ENCODE data around the gene ANKRD36.
"Not testable (repeated sequence)": the region's sequence is repeated elsewhere in the genome, so short reads cannot be mapped to it uniquely, and the experiment has no call there.

ANKRD36 gene

GRCh38 chr2:97113882-97114255 lies 916 bp downstream of the ANKRD36 start:
- not testable (repeated sequence) for H3K4me1 ChIP-seq (ENCODE audit: control insufficient read depth, insufficient read depth, low read depth, low read length); H4K91ac ChIP-seq (ENCODE audit: low read length); H3K14ac ChIP-seq (ENCODE audit: low read length in 2 of 2); H3K27me3 ChIP-seq (ENCODE audit: control insufficient read depth in 1 of 2, insufficient read depth in 1 of 2, low read length in 2 of 2); H2BK120ac ChIP-seq (ENCODE audit: low read depth, low read length); H4K8ac ChIP-seq (ENCODE audit: low read length); H3K18ac ChIP-seq (ENCODE audit: low read depth in 1 of 2, low read length in 2 of 2); H3K79me1 ChIP-seq (replicated peaks; ENCODE audit: low read length, poor library complexity, severe bottlenecking); H3K9me3 ChIP-seq (ENCODE audit: control insufficient read depth, low read length); H3K4ac ChIP-seq (ENCODE audit: low read depth in 1 of 2, low read length in 2 of 2); H2BK12ac ChIP-seq (ENCODE audit: low read length in 2 of 2); H3K23ac ChIP-seq (ENCODE audit: low read length in 2 of 2); H3K36me3 ChIP-seq (ENCODE audit: control insufficient read depth in 1 of 2, insufficient read depth in 2 of 2, low read depth in 1 of 2, low read length in 2 of 2); H2AK5ac ChIP-seq (ENCODE audit: low read length, severe bottlenecking); DNase-seq; H2BK5ac ChIP-seq (ENCODE audit: low read depth, low read length, poor library complexity, severe bottlenecking); H2BK15ac ChIP-seq (ENCODE audit: low read depth, poor library complexity, severe bottlenecking)
- H3K4me3 ChIP-seq (ENCODE audit: insufficient read depth in 1 of 2, low read depth in 1 of 2, low read length in 2 of 2), result peak overlapping the region; percentile 67 to 82
- peak overlapping the region; percentile 68 for H3K4me2 ChIP-seq (ENCODE audit: low read length, poor library complexity, severe bottlenecking)
- peak overlapping the region; percentile 71 for H3K27ac ChIP-seq (ENCODE audit: low read length, poor library complexity, severe bottlenecking)
- 3% methylated on average over 5 of the region's 18 CpGs for WGBS
- H3K9ac ChIP-seq (ENCODE audit: low read length), result peak overlapping the region; percentile 90
- peak overlapping the region; percentile 27 for H2AFZ ChIP-seq (ENCODE audit: low read depth, low read length)

- H3K23ac ChIP-seq (ENCODE audit: low read length in 2 of 2); H2AFZ ChIP-seq (ENCODE audit: low read depth, low read length); H3K79me1 ChIP-seq (replicated peaks; ENCODE audit: low read length, poor library complexity, severe bottlenecking); H3K4me3 ChIP-seq (ENCODE audit: insufficient read depth in 1 of 2, low read depth in 1 of 2, low read length in 2 of 2); H2AK5ac ChIP-seq (ENCODE audit: low read length, severe bottlenecking); H3K36me3 ChIP-seq (ENCODE audit: control insufficient read depth in 1 of 2, insufficient read depth in 2 of 2, low read depth in 1 of 2, low read length in 2 of 2); H3K14ac ChIP-seq (ENCODE audit: low read length in 2 of 2); DNase-seq; H3K4me2 ChIP-seq (ENCODE audit: low read length, poor library complexity, severe bottlenecking); H4K91ac ChIP-seq (ENCODE audit: low read length); H2BK120ac ChIP-seq (ENCODE audit: low read depth, low read length); H2BK15ac ChIP-seq (ENCODE audit: low read depth, poor library complexity, severe bottlenecking); H3K4ac ChIP-seq (ENCODE audit: low read depth in 1 of 2, low read length in 2 of 2); H3K27me3 ChIP-seq (ENCODE audit: control insufficient read depth in 1 of 2, insufficient read depth in 1 of 2, low read length in 2 of 2); H2BK12ac ChIP-seq (ENCODE audit: low read length in 2 of 2); H3K9ac ChIP-seq (ENCODE audit: low read length); H3K9me3 ChIP-seq (ENCODE audit: control insufficient read depth, low read length); H2BK5ac ChIP-seq (ENCODE audit: low read depth, low read length, poor library complexity, severe bottlenecking); H3K4me1 ChIP-seq (ENCODE audit: control insufficient read depth, insufficient read depth, low read depth, low read length); H3K27ac ChIP-seq (ENCODE audit: low read length, poor library complexity, severe bottlenecking); H4K8ac ChIP-seq (ENCODE audit: low read length); H3K18ac ChIP-seq (ENCODE audit: low read depth in 1 of 2, low read length in 2 of 2): not testable (repeated sequence)
- WGBS, result 100% methylated on average over 1 of the region's 2 CpGs
Measured at GRCh38 chr2:97129090-97129489, 16.1 kb downstream of the ANKRD36 start.

- H4K91ac ChIP-seq (ENCODE audit: low read length); H2BK15ac ChIP-seq (ENCODE audit: low read depth, poor library complexity, severe bottlenecking); H3K4me3 ChIP-seq (ENCODE audit: insufficient read depth in 1 of 2, low read depth in 1 of 2, low read length in 2 of 2); H4K8ac ChIP-seq (ENCODE audit: low read length); H2AK5ac ChIP-seq (ENCODE audit: low read length, severe bottlenecking); DNase-seq; H3K9ac ChIP-seq (ENCODE audit: low read length); H3K27me3 ChIP-seq (ENCODE audit: control insufficient read depth in 1 of 2, insufficient read depth in 1 of 2, low read length in 2 of 2); H3K4me2 ChIP-seq (ENCODE audit: low read length, poor library complexity, severe bottlenecking); H3K9me3 ChIP-seq (ENCODE audit: control insufficient read depth, low read length); H3K18ac ChIP-seq (ENCODE audit: low read depth in 1 of 2, low read length in 2 of 2); H3K4ac ChIP-seq (ENCODE audit: low read depth in 1 of 2, low read length in 2 of 2); H3K4me1 ChIP-seq (ENCODE audit: control insufficient read depth, insufficient read depth, low read depth, low read length); H3K14ac ChIP-seq (ENCODE audit: low read length in 2 of 2); H2BK12ac ChIP-seq (ENCODE audit: low read length in 2 of 2); H2BK120ac ChIP-seq (ENCODE audit: low read depth, low read length); H2BK5ac ChIP-seq (ENCODE audit: low read depth, low read length, poor library complexity, severe bottlenecking); H3K23ac ChIP-seq (ENCODE audit: low read length in 2 of 2); H3K79me1 ChIP-seq (replicated peaks; ENCODE audit: low read length, poor library complexity, severe bottlenecking); H2AFZ ChIP-seq (ENCODE audit: low read depth, low read length); H3K27ac ChIP-seq (ENCODE audit: low read length, poor library complexity, severe bottlenecking): not testable (repeated sequence)
- peaks cover 0 to 24% of the 10 kb centered on the region in 2 experiments for H3K36me3 ChIP-seq (ENCODE audit: control insufficient read depth in 1 of 2, insufficient read depth in 2 of 2, low read depth in 1 of 2, low read length in 2 of 2)
- no CpG with 5 or more reads among the region's 3 CpGs for WGBS
Measured at GRCh38 chr2:97144016-97144415, 31.1 kb downstream of the ANKRD36 start.

GRCh38 chr2:97166548-97166947 lies 53.6 kb downstream of the ANKRD36 start:
- H2BK15ac ChIP-seq (ENCODE audit: low read depth, poor library complexity, severe bottlenecking); H2BK120ac ChIP-seq (ENCODE audit: low read depth, low read length); H2AK5ac ChIP-seq (ENCODE audit: low read length, severe bottlenecking); H4K91ac ChIP-seq (ENCODE audit: low read length); H3K4me2 ChIP-seq (ENCODE audit: low read length, poor library complexity, severe bottlenecking); H3K23ac ChIP-seq (ENCODE audit: low read length in 2 of 2); H3K4me1 ChIP-seq (ENCODE audit: control insufficient read depth, insufficient read depth, low read depth, low read length); H2BK5ac ChIP-seq (ENCODE audit: low read depth, low read length, poor library complexity, severe bottlenecking); H3K14ac ChIP-seq (ENCODE audit: low read length in 2 of 2); DNase-seq; H3K4ac ChIP-seq (ENCODE audit: low read depth in 1 of 2, low read length in 2 of 2); H3K27ac ChIP-seq (ENCODE audit: low read length, poor library complexity, severe bottlenecking); H3K4me3 ChIP-seq (ENCODE audit: insufficient read depth in 1 of 2, low read depth in 1 of 2, low read length in 2 of 2); H3K27me3 ChIP-seq (ENCODE audit: control insufficient read depth in 1 of 2, insufficient read depth in 1 of 2, low read length in 2 of 2); H3K18ac ChIP-seq (ENCODE audit: low read depth in 1 of 2, low read length in 2 of 2); H2BK12ac ChIP-seq (ENCODE audit: low read length in 2 of 2); H3K9ac ChIP-seq (ENCODE audit: low read length); H2AFZ ChIP-seq (ENCODE audit: low read depth, low read length); H4K8ac ChIP-seq (ENCODE audit: low read length); H3K9me3 ChIP-seq (ENCODE audit: control insufficient read depth, low read length); H3K79me1 ChIP-seq (replicated peaks; ENCODE audit: low read length, poor library complexity, severe bottlenecking): not testable (repeated sequence)
- 95% methylated on average over 1 of the region's 3 CpGs for WGBS
- peaks cover 0 to 21% of the 10 kb centered on the region in 2 experiments for H3K36me3 ChIP-seq (ENCODE audit: control insufficient read depth in 1 of 2, insufficient read depth in 2 of 2, low read depth in 1 of 2, low read length in 2 of 2)
